Suprapubic skin (tissue), 3 donors: ENCODE results near the gene AUTS2.

Experiments used
- CTCF ChIP-seq, 2 donors: fragments of 200-600 bp in 1 of 2; fragments of 450-650 bp in 1 of 2; sonication (generic) in 1 of 2; IDR thresholded peaks; one replicate each; pipeline ENCODE4 v1.5.1; 2016 to 2019; ENCODE audit warnings: antibody characterized with exemption in 2 of 2, mild to moderate bottlenecking in 1 of 2, moderate library complexity in 1 of 2
- POLR2A ChIP-seq, 2 donors: fragments of 450-650 bp; IDR thresholded peaks; one replicate each; pipeline ENCODE4 v1.6.1; 2017; ENCODE audit warnings: antibody characterized with exemption in 2 of 2, mild to moderate bottlenecking in 2 of 2, moderate library complexity in 2 of 2

GRCh38 chr7:70712942-70713341, 1114.7 kb downstream of the AUTS2 start:
- no peak for TF ChIP-seq CTCF (IDR thresholded peaks at IDR 0.05)
- no peak for TF ChIP-seq POLR2A (IDR thresholded peaks at IDR 0.05)
